Colon (tissue), 2 donors: ENCODE measurements around the gene CDH13.

ENCODE experiments used
- FAIRE-seq: peaks from 2 replicates; lab custom pipeline; 2012; peaks lifted over from hg19 to GRCh38; lab: Jason Lieb, UNC
- donor health status: control.
- donor health status: control.

CDH13 gene

GRCh38 chr16:83723901-83724300 lies 1097.1 kb downstream of the CDH13 start:
- FAIRE-seq = no peak

DNA sequence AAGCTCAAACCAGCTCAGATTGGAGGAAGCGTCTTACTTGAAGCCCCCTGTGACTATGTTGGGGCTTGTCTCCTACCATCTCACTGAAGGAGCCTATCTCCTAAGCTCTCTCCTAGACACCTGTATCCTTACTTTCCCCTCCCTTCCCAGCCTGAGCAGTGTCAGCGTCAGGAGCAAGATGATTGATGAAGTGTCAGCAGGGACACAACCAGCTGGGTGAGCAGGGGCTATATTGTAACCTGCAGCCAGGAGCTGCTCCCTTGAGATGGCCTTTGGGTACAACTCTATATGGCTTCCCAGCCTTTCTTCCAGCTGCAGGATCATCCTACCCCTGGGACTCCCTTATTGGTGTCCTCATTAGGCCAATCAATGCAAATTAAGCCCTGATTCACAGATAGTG lies 1097.8 kb downstream of the CDH13 start:
- FAIRE-seq = no peak

DNA sequence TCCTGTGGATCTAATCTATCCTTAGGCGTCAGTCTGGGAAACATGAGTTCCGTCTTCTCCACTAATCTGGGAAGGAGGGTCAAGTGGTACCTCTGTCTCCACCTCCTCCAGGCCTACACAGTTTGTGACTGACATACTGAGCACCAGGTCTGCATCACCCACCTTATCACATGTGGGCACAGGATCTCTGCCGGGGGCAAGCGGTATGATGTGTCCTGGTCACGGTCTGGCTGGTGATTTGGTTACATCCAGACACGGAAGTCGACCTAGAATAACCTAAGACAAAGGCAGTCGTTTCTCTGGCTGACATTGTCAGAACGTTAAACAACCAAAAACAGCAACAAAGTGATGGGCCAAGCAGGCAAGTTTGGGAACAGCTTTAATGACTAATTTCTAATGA lies 1098.5 kb downstream of the CDH13 start:
- no peak for FAIRE-seq

GRCh38 chr16:83727018-83727417 lies 1100.2 kb downstream of the CDH13 start:
- FAIRE-seq = no peak

GRCh38 chr16:83727751-83728352 lies 1101.1 kb downstream of the CDH13 start:
- FAIRE-seq = no peak

DNA sequence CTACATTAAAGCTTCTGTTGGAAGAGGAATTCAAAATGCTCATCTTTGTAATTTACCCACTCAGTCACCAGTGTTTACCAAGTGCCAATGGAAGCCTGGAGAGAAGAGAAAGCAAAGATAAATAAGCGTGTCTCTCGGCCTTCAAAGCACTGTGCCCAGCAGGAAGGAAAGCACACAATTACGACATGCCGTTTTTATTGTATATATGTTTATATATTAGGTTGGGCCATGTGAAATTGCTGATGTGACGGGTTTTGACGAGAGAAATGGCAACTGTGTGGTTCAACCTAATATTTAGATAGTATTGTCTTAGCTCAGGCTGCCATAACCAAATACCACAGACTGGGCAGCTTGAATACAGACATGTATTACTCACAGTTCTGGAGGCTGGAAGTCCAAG lies 1101.7 kb downstream of the CDH13 start:
- no peak for FAIRE-seq

GRCh38 chr16:83730812-83731211 lies 1104.0 kb downstream of the CDH13 start:
- FAIRE-seq = no peak

- FAIRE-seq = no peak
These were observed 1105.8 kb downstream of the CDH13 start for GRCh38 chr16:83732536-83732935.

- FAIRE-seq = no peak
These were observed 1106.5 kb downstream of the CDH13 start for GRCh38 chr16:83733301-83733700.

- no peak for FAIRE-seq
These were observed 1107.4 kb downstream of the CDH13 start for GRCh38 chr16:83734136-83734535.

- FAIRE-seq = no peak
These were observed 1111.1 kb downstream of the CDH13 start for GRCh38 chr16:83737729-83738354.

DNA sequence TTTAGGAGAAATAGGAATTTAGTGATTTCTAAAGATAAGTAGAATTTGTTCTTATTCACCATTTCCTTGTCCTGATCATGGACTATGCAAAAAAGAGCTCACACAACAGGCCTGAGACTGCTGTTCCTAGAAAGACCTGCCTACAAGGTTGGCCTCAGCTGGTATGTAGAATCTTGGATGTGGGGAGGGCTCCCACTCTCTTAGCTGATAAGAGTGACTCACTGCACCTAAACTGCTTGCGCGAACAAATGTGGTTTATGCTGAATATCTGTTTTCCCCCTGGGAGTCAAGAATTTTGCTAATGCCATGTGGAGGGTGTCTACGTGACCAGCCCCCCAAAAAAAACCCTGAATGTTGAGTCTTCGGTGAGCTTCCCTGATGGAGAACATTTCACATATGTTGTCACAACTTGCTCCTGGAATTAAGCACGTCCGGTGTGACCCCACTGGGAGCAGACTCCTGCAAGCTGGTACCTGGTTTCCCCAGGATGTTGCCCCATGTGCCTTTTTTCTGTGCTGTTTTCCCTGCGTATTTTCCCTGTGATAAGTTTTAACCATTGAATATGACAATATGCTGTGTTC lies 1112.2 kb downstream of the CDH13 start:
- no peak for FAIRE-seq

GRCh38 chr16:83742124-83742899 lies 1115.5 kb downstream of the CDH13 start:
- FAIRE-seq = no peak

DNA sequence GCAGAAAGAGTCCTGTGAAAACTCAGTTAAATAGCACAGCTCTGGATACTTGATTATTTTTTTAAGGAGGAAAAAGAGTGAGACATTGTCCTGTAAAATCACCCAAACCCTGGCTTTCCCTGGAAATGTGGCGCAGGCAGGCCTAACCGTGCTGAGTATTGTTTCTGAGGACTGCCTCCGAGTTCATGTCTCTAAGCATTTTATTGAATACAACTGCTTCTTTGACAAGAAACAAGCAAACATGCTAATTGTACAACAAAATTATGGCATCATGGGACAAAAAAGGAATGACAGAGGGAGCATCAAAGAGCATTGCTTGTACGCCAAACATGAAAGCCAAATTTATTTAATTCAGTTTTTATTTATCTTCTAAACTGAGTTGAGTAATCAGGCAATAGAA lies 1116.5 kb downstream of the CDH13 start:
- no peak for FAIRE-seq

DNA sequence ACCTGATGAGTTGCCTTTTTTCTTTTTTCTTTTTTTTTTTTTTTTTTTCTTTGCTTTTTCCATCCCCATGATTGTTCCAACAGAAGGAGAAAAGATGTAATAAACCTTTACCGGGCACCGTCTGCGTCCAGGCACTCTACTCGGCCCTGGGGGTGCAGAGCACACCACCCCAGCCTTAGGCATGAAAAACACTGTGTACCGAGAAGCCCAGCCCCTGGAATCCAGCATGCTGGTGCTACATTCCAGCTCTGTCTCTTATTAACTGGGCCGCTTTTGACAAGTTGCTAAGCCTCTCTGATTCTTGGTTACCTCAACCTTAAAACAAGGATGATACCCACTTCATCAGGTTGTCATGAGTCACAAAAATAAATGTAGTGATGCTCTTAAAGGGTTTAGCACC lies 1117.0 kb downstream of the CDH13 start:
- FAIRE-seq = no peak

- FAIRE-seq = no peak
These were observed 1117.7 kb downstream of the CDH13 start for GRCh38 chr16:83744441-83744981.

DNA sequence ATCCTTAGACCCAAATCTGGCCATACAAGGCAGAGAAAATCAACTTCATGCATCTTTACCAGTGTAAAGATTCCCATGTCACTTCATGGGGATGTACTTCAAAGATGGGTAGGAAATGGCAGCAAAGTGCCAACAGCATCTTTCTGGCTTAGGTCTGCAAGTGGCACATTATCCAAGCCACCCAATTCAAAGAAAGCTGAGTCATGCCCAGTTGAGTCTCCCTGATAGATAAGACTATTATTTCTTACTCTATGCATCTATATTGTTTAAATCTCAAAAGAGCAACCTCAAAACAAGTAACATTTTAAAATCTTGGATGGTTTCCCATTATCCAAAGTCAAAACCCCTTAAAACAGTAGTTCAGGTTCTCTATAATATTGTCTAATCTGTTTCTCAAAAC lies 1119.8 kb downstream of the CDH13 start:
- FAIRE-seq = no peak

DNA sequence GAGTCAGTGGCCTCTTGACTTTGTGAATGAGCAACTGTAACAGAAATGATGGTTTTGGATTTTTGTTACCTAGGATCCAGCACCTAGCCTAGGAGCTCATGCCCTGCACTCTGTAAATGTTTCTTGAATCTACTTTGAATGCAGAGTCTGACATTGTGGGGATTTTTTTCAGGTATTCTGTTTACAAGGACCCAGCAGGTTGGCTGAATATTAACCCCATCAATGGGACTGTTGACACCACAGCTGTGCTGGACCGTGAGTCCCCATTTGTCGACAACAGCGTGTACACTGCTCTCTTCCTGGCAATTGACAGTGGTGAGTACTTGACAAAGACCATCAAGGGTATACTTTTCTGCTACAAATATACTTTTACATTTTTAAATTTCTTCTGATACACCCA lies 1121.2 kb downstream of the CDH13 start:
- FAIRE-seq = no peak

- no peak for FAIRE-seq
These were observed 1128.6 kb downstream of the CDH13 start for GRCh38 chr16:83755391-83755790.

DNA sequence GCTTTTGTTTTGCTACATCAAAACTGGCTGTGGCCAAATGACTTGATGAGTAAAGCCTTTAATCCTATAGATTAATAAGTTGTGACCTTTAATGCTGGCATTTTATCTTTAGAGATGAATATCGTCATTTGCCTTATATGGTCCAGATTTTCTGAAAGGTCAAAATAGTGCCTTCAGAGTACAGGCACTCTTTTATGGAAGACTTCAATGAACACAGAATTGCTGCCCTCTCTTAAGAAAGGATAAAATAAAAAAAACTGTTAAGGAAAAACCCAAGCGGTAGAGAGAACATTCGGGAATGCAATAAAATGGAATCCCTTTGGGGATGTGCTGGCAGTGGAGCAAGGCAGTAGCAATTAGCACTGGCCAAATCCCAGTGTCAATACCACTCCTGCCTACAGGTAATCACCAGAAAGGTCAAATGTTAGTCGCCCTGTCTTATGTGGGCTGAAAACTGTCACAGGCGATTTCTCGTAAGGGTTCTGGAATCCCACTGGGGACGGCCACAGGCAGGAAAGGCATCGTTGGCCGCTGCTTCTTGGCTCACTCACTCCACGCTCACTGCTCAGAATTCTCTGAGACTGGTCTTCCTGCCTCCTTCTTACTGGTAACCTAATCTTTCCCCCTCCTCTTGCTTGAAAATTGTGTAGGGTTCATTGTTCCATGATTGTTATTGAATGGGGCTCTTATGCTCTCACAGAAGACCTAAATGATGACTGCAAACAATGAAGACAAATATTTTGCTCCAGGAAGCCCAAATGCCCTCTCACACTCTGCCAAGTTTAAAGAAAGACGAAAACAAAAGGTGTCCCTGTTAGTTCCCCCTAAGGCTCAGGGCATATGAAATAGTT lies 1135.6 kb downstream of the CDH13 start:
- no peak for FAIRE-seq

- no peak for FAIRE-seq
These were observed 1136.2 kb downstream of the CDH13 start for GRCh38 chr16:83762992-83763358.

- FAIRE-seq = no peak
These were observed 1142.2 kb downstream of the CDH13 start for GRCh38 chr16:83768986-83769385.
